GM23338 (cell line): Measurements from ENCODE around the gene SLC2A2. TPM values are rescaled to one million over a fixed set of nuclear protein-coding genes. Genes with fewer than 3 reads are reported as not detected.

Experiments used
- ATAC-seq: fragments of 200-7000 bp; cut with Tn5 transposase; 3 replicates; pipeline ENCODE4 v1.9.1; 2020
- DNase-seq: peaks from one replicate; pipeline ENCODE4 v3.0.0-alpha.2; 2015; ENCODE audit warnings: low spot score
- H2AFZ ChIP-seq: fragments of 200-600 bp; sonication (generic); 2 replicates; pipeline ENCODE4 v1.8.0; 2016; ENCODE audit warnings: antibody characterized with exemption, mild to moderate bottlenecking, moderate library complexity
- H3F3A ChIP-seq: fragments of 200-600 bp; sonication (generic); replicated peaks from 2 replicates; pipeline ENCODE4 v1.8.0; 2017; ENCODE audit warnings: antibody characterized with exemption, mixed run types, low read depth
- H3K27ac ChIP-seq: fragments of 200-600 bp; sonication (generic); 2 replicates; pipeline ENCODE4 v1.6.1; 2016; ENCODE audit warnings: low read depth
- H3K27me3 ChIP-seq: fragments of 200-600 bp; sonication (generic); 2 replicates; pipeline ENCODE4 v1.8.0; 2016; ENCODE audit warnings: mild to moderate bottlenecking, mixed run types, moderate library complexity; ENCODE audit not compliant: insufficient read depth
- H3K36me3 ChIP-seq: fragments of 200-600 bp; sonication (generic); 2 replicates; pipeline ENCODE4 v1.8.0; 2016; ENCODE audit warnings: mild to moderate bottlenecking; ENCODE audit not compliant: insufficient read depth
- H3K4me1 ChIP-seq: fragments of 200-600 bp; sonication (generic); 2 replicates; pipeline ENCODE4 v1.8.0; 2016; ENCODE audit warnings: mild to moderate bottlenecking, moderate library complexity; ENCODE audit not compliant: insufficient read depth
- H3K4me2 ChIP-seq: fragments of 200-600 bp; sonication (generic); 2 replicates; pipeline ENCODE4 v1.7.1; 2017; ENCODE audit warnings: mixed run types
- H3K4me3 ChIP-seq: fragments of 200-600 bp; sonication (generic); 2 replicates; pipeline ENCODE4 v1.6.1; 2016; ENCODE audit warnings: mixed run types
- H3K79me2 ChIP-seq: fragments of 200-600 bp; sonication (generic); replicated peaks from 2 replicates; pipeline ENCODE4 v1.8.0; 2017; ENCODE audit warnings: mild to moderate bottlenecking; ENCODE audit not compliant: insufficient read depth
- H3K9me2 ChIP-seq: fragments of 200-600 bp; sonication (generic); 2 replicates; pipeline ENCODE4 v1.8.0; 2017; ENCODE audit not compliant: insufficient read depth
- H4K20me1 ChIP-seq: fragments of 200-600 bp; sonication (generic); replicated peaks from 2 replicates; pipeline ENCODE4 v1.8.0; 2017; ENCODE audit warnings: mild to moderate bottlenecking; ENCODE audit not compliant: insufficient read depth
- H3K27ac Mint-ChIP-seq: 2 replicates; pipeline ENCODE4 v1.8.0; 2020; ENCODE audit warnings: inconsistent platforms, mild to moderate bottlenecking, moderate library complexity, mixed read lengths
- H3K27me3 Mint-ChIP-seq: 3 replicates; pipeline ENCODE4 v1.8.0; 2022; ENCODE audit warnings: low read depth, mild to moderate bottlenecking, moderate library complexity, mixed read lengths, inconsistent platforms; ENCODE audit not compliant: insufficient read depth, poor library complexity
- H3K36me3 Mint-ChIP-seq: 3 replicates; pipeline ENCODE4 v1.8.0; 2021; ENCODE audit warnings: low read depth, mild to moderate bottlenecking, inconsistent platforms, moderate library complexity, mixed read lengths
- H3K4me1 Mint-ChIP-seq: 3 replicates; pipeline ENCODE4 v1.8.0; 2020; ENCODE audit warnings: mild to moderate bottlenecking, inconsistent platforms, mixed read lengths
- H3K4me3 Mint-ChIP-seq: 3 replicates; pipeline ENCODE4 v1.8.0; 2021; ENCODE audit warnings: moderate library complexity, mild to moderate bottlenecking, inconsistent platforms, mixed read lengths
- H3K9me3 Mint-ChIP-seq: 3 replicates; pipeline ENCODE4 v1.8.0; 2020; ENCODE audit warnings: moderate library complexity, mild to moderate bottlenecking, inconsistent platforms, mixed read lengths
- CTCF ChIP-seq, 2 experiments: fragments of 200-600 bp in 1 of 2; sonication (generic) in 1 of 2; conservative IDR thresholded peaks; 2 replicates each; pipeline versions ENCODE4 v1.5.1 to v1.6.1; 2016 to 2017; ENCODE audit warnings: antibody characterized with exemption in 2 of 2, low read depth in 2 of 2, mild to moderate bottlenecking in 2 of 2, moderate library complexity in 1 of 2
- EZH2phosphoT487 ChIP-seq: fragments of 200-600 bp; sonication (generic); IDR thresholded peaks from one replicate; pipeline ENCODE4 v1.8.1; 2018; ENCODE audit warnings: antibody characterized with exemption; ENCODE audit not compliant: unreplicated experiment
- NANOG ChIP-seq: IDR thresholded peaks from 2 replicates; pipeline ENCODE4 v1.6.1; 2016; ENCODE audit warnings: antibody characterized with exemption, borderline replicate concordance
- POLR2AphosphoS5 ChIP-seq: IDR thresholded peaks from 2 replicates; pipeline ENCODE4 v1.6.1; 2016; ENCODE audit warnings: antibody characterized with exemption, low read depth
- ZNF114 ChIP-seq: fragments of 250-450 bp; sonication (Bioruptor Pico); IDR thresholded peaks from 2 replicates; pipeline ENCODE4 v1.5.0; 2020; ENCODE audit warnings: mild to moderate bottlenecking, moderate library complexity
- ZNF331 ChIP-seq: fragments of 250-450 bp; sonication (Bioruptor Pico); IDR thresholded peaks from 2 replicates; pipeline ENCODE4 v1.5.0; 2020; ENCODE audit warnings: low read depth, mild to moderate bottlenecking, moderate library complexity
- ZNF462 ChIP-seq: fragments of 250-450 bp; sonication (Bioruptor Pico); IDR thresholded peaks from 2 replicates; pipeline ENCODE4 v1.5.0; 2020; ENCODE audit warnings: mild to moderate bottlenecking, moderate library complexity
- polyA plus RNA-seq: library from polyadenylated mRNA; unstranded; fragments of >200 nt; fragmentation: Nextera tagmentation; extraction: Ambion mirVana; gene quantifications from 2 replicates; pipeline ENCODE4 v1.2.1, GENCODE V29; 2016
- total RNA-seq: library from RNA; depleted of rRNA; stranded (reverse); fragments of >200 nt; shearing (Covaris generic); gene quantifications from 2 replicates; pipeline ENCODE4 v1.2.3, GENCODE V29; 2014

Gene SLC2A2
- total and polyA plus RNA-seq, 2 experiments from 2014 or later: not detected

GRCh38 chr3:170992854-170993253 is 33.7 kb downstream of the SLC2A2 start:
- Mint-ChIP-seq H3K36me3 (no peaks in the 10 kb centered on the region), H3K27ac (no peak overlapping the region), H3K27me3 (no peaks in the 10 kb centered on the region), H3K4me3 (no peak overlapping the region), H3K9me3 (no peaks in the 10 kb centered on the region), H3K4me1 (no peaks in the 10 kb centered on the region; the same call in 2 of the 3 replicates)
- Histone ChIP-seq H3K4me3 (no peak overlapping the region), H3K4me2 (no peak overlapping the region), H3K9me2 (no peaks in the 10 kb centered on the region), H3K79me2 (no peaks in the 10 kb centered on the region), H3K27ac (no peak overlapping the region), H3K36me3 (no peaks in the 10 kb centered on the region), H2AFZ (no peak overlapping the region), H3F3A (no peaks in the 10 kb centered on the region), H4K20me1 (no peaks in the 10 kb centered on the region), H3K27me3 (no peaks in the 10 kb centered on the region), H3K4me1 (no peaks in the 10 kb centered on the region)
- DNase-seq: no peak
- TF ChIP-seq POLR2AphosphoS5 (no peak), EZH2phosphoT487 (no peak), ZNF462 (CRISPR knock-in tag) (no peak), NANOG (no peak), ZNF331 (no peak), ZNF114 (no peak), CTCF (conservative IDR thresholded peaks at IDR 0.05; ENCODE audit: low read depth in 2 of 2) (no peak)
- ATAC-seq: no peak
